Daoy (cell line): Measurements from ENCODE around the gene KIRREL3. TPM values are rescaled to one million over a fixed set of nuclear protein-coding genes. Genes with fewer than 3 reads are reported as not detected.
"Not testable (repeated sequence)": the region's sequence is repeated elsewhere in the genome, so short reads cannot be mapped to it uniquely, and the experiment has no call there.

Experiments
- DNase-seq: peaks from one replicate; pipeline ENCODE4 v3.0.0-alpha.2; 2015; ENCODE audit warnings: low read depth
- total RNA-seq: library from RNA; depleted of rRNA; stranded (reverse); fragments of >200 nt; shearing (Covaris generic); gene quantifications from 2 replicates; pipeline ENCODE4 v1.2.3, GENCODE V29; 2014

The KIRREL3 gene
- total RNA-seq, 1 experiment from 2014 or later: 2.4 TPM

GRCh38 chr11:126406368-126406767, 594.2 kb downstream of the KIRREL3 start:
- DNase-seq: no peak

DNA sequence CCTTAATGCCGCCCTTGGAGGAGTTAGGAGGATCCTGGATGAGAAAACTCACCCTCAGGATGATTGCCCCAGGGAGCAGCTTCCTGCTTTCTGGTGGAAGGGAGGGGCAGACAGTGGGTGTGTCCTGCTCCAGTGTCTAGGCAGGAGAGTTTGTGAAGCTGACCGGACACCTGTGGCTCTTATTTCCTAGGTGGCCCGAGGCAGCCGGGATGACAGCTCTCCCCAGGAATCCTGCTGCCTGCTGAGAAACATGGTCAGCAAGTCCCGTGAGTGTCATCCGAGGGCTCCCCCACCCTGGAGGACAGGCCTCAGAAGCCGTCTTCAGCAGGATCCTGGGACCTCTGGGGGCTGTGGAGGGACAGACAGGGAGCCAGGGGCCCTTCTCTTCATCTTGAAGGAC, 594.7 kb downstream of the KIRREL3 start:
- DNase-seq: no peak

- no peak for DNase-seq
These were observed 595.2 kb downstream of the KIRREL3 start for GRCh38 chr11:126405374-126405773.

GRCh38 chr11:126404367-126404766, 596.2 kb downstream of the KIRREL3 start:
- DNase-seq: no peak

DNA sequence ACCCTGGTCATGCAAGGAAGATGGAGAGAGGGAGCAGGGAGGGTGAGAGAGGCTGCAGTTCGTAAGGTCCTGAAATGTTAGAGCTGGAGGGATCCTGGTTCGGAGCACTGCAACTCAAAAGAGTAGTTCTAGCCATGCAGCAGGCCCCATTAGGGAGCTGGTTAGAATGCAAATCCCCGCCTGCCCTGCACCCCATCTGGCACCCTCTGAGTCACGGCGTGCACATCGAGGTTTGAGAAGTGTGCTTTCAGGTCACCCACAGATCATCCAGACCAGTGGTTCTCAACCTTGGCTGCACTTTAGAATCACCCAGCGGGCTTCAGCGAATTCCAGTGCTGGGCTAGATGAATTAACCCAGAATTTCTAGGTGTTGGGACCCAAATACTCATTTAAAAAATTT, 596.9 kb downstream of the KIRREL3 start:
- DNase-seq: no peak

DNA sequence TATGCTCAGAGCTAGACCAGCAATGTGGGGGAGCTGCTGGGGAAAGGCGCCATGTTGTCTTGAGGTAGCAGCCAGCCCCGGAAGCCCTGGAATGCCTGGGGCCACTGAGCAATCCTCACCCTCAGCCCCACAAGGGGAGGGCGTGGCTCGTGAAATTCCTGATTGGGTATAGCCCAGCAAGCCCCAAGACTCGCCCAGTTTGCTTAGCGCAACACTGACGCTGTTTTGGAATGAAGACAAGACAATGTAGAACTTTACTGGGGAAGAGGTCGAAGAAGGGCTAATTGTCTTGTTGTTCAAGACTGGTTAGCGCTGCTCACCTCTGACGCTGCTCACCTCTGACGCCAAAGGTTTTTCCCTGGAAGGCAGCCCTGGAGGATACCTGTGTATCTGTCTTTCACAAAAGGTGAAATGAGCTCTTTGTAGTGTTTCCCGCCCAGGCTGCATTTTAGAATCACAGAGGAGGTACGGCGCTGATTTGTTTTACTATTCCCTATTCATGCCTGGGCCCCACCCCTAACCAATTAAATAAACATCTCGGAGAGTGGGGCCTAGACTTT, 597.5 kb downstream of the KIRREL3 start:
- DNase-seq: peak; percentile 33

DNA sequence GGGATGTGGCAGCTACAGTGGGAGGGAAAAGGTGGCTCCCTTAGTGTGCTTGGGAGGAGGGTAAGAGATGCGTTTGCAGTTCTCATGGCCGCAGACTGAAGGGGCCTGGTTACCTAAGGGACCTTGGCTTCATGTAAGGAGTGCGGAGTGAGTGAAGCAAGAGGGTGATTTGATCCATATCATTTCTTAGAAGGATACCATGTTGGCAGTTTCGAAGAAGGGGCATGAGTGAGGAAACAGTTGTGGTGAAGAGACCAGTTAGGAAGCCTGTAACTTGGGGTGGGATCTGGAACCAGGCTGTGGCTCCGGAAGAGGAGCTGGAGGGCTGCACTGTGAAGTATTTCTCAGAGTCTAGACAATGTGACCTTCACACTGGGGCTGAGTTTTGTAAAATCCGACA, 600.1 kb downstream of the KIRREL3 start:
- DNase-seq: no peak

DNA sequence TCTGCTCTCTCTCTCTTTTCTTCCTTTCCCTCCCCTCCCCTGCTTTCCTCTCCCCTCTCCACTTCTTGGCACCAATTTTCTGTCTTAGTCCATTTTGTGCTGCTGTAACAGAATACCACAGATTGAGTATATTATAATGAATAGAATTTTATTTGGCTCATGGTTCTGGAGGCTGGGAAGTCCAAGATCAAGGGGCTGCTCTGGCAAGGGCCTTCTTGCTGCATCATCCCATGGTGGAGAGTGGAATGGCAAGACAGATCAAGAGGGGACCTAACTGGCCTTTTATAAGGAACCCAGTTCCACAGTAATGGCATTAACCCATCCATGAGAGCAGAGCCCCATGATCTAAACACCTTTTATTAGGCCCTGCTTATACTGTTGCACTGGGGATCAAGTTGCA, 600.6 kb downstream of the KIRREL3 start:
- no peak for DNase-seq

DNA sequence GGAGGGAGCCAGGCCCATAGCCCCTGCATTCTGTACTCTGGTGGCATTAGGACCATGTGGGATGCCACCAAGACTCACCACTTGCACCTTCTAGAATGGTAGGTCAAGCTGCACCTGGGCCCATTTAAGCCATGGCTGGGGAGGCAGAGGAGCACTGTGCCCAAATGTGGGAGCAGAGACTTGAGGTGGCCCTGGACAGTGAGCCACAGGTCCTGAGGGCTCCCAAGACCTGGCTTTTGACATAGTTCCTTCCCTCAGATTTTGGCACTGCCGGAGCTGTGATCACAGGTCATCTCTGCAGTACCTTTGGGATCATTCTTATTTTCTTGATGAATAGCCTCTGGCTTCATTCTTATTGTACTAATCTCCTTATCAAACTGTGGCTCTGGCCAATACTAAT, 601.8 kb downstream of the KIRREL3 start:
- DNase-seq: no peak

GRCh38 chr11:126398296-126398695, 602.3 kb downstream of the KIRREL3 start:
- no peak for DNase-seq

DNA sequence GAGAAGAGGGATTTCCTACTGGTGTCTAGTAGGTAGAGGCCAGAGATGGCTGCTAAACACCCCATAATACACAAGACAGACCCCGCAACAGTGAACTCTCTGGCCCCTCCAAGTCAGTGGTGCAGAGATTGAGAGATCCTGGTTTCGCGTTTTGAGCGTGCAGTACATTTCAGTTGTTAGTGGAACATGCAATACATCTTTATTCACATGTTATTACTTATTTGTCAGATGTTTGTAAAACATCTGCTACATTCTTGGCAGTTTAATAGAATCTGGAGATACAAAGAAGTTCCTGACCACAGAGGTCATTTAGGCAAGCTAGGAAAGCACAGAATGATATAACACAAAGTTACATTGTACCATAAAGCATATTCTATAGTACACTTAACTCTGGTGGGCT, 603.6 kb downstream of the KIRREL3 start:
- DNase-seq: no peak

- not testable (repeated sequence) for DNase-seq
These were observed 604.3 kb downstream of the KIRREL3 start for GRCh38 chr11:126396266-126396665.

DNA sequence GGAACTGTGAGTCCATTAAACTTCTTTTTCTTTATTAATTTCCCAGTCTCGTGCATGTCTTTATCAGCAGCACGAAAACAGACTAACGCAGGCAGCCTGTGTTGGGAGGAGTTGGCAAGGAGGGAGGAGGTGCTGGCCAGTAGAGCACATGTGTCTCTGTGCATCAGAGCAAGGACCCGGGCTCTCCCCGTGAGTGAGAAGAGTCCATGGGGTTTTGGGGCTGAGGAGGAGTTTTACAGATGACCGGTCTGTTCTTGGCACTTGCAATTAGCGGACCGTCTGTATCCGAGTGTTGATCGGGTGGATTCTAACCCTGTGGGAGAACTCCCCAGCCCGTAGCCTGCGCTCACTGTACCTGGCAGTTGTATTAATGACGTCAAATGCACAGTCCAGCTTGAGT, 604.8 kb downstream of the KIRREL3 start:
- not testable (repeated sequence) for DNase-seq

- not testable (repeated sequence) for DNase-seq
These were observed 605.9 kb downstream of the KIRREL3 start for GRCh38 chr11:126394634-126395072.

- no peak for DNase-seq
These were observed 606.5 kb downstream of the KIRREL3 start for GRCh38 chr11:126394036-126394435.

DNA sequence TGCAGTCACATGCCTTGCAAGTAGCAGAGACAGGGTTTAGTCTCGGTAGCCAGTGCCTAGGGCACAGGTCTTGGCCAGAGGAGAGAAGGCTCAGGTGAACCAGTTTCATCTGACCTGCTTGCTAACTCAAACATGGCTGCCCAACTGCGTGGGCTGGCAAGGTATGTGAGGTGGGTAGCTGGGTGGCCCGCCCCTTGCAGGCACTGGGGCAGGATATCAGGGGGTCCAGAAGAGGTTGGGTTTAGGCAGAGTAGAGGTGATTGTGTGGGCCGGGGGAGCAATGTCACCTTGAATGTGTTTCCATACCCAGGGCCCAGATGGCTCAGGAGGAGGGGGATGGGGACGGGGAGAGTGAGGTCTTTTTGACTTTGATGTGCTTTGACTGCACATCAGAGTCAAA, 607.4 kb downstream of the KIRREL3 start:
- no peak for DNase-seq

DNA sequence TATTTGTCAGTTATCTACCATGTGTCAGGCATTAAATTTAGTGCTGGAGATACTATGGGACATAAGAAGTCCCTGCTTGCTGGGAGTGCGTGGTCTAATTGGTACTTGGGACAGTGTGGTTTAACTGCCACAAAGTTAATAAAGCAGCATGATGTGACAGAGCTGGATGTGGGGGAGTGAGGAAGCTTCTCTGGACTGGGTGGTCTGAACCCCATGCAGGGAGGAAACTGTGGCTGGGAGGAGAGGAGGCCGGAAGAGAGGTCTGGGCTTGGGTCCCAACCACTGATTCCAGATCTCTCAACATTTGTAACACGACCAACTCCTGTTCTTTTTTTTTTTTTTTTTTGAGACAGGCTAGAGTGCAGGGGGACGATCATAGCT, 607.9 kb downstream of the KIRREL3 start:
- DNase-seq: no peak

GRCh38 chr11:126391970-126392632, 608.5 kb downstream of the KIRREL3 start:
- no peak for DNase-seq

DNA sequence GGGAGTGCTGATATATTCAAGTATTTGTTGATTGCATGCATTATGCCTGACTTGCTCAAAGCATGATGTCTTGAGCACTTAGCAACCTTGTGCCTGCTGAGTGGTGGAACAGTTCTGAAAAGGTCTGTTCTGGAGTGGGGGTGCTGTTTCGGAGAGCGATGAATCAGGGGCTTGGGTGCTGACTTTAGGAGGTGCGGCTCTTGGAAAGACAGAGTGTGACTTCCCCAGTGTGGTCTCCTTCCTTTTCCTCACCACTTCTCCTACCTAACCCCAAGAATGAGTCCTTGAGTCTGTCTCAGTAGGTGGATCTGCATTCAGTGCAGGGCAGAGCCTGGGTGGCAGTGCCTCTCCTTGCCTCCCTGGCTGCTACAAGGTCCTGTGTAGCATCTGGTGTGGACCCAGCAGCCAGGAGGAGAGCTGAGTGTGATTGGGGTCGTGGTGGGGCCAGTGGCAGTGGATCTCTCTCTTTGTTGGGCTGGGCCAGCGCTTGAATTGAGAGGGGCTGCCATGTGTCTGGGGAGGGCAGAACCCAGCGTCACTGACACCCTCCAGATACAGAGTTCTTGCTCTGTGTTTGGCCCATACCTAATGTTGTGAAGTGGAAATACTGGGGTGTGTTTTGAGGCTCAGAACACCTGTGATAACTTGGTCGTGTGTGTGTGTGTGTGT, 609.1 kb downstream of the KIRREL3 start:
- no peak for DNase-seq

- DNase-seq: no peak
These were observed 610.2 kb downstream of the KIRREL3 start for GRCh38 chr11:126390272-126390867.

DNA sequence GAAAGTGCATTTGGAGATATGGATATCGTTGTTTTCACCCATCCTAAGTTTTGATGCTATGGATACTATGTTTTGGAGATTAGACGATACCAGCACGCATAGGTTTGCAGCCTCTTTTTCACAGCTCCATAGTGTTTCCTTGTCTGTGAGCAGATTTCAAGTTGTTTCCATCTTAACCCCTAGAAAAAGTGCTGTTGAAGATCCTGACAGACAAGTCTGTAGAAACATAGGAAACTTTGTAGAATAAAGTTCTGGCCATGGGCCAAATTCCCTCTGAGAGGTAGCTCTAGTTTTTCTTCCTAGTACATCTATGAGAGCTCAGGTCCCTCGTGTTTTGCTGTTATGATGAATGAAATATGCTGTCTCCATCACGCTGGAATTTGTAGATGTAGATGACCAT, 612.7 kb downstream of the KIRREL3 start:
- DNase-seq: no peak

- DNase-seq: not testable (repeated sequence)
These were observed 613.9 kb downstream of the KIRREL3 start for GRCh38 chr11:126386729-126387071.
